H1 (cell line): ENCODE measurements around the gene RXRA. TPM values are rescaled to one million over a fixed set of nuclear protein-coding genes. Genes with fewer than 3 reads are reported as not detected.

Experiments
- USF2 ChIP-seq: IDR thresholded peaks from 2 replicates; pipeline ENCODE4 v1.6.1; 2011; ENCODE audit warnings: low read length, improper control_type of control experiment
- polyA plus RNA-seq, 7 experiments: library from polyadenylated mRNA; depleted of rRNA in 3 of 7; stranded (reverse) in 5 of 7; unstranded in 2 of 7; fragments of >200 nt in 5 of 7; fragments of 200-250 nt in 2 of 7; gene quantifications; 1 replicate in 5 of 7; 2 replicates in 1 of 7; 4 replicates in 1 of 7; pipeline versions ENCODE4 v1.2.1 to v1.2.3, GENCODE V29; 2011 to 2013; ENCODE audit warnings: missing spikeins in 2 of 7, mixed read lengths in 2 of 7
- total RNA-seq: library from RNA; stranded (reverse); fragmentation: NEBNext Ultra II Directional; extraction: Animal tissue kit (Norgen Biotek cat#: 25700); gene quantifications from 2 replicates; pipeline ENCODE4 v1.2.1, GENCODE V29; 2021

Gene RXRA
- total and polyA plus RNA-seq, 2 of the 8 experiments (the other 6 are each of a cell fraction or from before 2014, with no cell fraction given): 9.8 to 29.4 TPM

GRCh38 chr9:134324359-134325095 lies 1.7 kb upstream of the RXRA start (continued):
- TF ChIP-seq USF2: no peak
